Measurements from ENCODE around the gene HDLBP.
"Not testable (repeated sequence)": the region's sequence is repeated elsewhere in the genome, so short reads cannot be mapped to it uniquely, and the experiment has no call there.

The HDLBP gene

DNA sequence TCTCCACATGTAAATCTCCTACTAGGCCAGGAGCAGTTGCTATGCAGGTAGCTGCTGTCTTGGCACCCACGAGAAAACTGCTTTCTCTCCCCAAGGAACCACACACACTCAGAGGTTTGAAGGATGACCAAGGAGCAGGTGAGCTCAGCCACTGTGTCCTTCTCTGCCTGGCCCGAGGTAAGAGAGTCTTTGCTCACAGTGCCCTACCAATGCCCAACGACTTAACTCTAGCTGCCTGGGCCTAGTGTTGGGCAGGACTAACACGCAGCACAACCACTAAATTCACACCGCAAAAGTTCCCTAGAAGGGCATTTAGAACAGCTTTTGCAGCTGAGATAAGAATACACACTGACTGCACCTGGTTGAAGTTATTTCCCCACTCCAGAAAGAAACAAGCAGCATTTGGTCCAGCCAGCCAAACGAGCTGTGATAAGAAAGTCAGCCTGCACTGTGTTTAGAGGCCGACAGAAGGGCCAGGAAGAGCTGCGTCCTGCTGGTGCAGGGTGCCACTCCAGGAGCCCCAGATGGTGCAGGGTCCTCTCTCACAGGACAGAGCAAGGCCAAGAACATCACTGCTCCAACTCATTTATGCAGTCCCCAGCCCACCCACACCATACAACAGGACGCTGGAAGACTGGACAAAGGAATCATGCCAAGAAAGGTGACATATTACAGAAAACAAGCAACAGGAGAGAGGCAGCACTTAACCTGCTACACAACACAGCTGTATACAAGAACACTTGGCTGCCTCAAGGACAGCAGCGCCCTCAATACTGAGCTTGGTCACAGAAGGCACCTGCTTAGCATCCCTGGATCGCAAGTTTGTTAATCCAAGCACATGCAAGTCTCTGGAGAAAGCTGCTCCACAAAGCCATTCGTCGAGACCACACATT lies 12.5 kb downstream of the HDLBP start:
- DNase-seq (ENCODE audit: insufficient read length) (no peak), FAIRE-seq (no peak)
- TF ChIP-seq POLR2A (IDR thresholded peaks at IDR 0.05; ENCODE audit: low read depth, low read length): no peak
- TF ChIP-seq POLR2AphosphoS5 (IDR thresholded peaks at IDR 0.05; ENCODE audit: low read depth, low read length): no peak
- TF ChIP-seq TAF1 (IDR thresholded peaks at IDR 0.05; ENCODE audit: borderline replicate concordance, low read depth, low read length): no peak

DNA sequence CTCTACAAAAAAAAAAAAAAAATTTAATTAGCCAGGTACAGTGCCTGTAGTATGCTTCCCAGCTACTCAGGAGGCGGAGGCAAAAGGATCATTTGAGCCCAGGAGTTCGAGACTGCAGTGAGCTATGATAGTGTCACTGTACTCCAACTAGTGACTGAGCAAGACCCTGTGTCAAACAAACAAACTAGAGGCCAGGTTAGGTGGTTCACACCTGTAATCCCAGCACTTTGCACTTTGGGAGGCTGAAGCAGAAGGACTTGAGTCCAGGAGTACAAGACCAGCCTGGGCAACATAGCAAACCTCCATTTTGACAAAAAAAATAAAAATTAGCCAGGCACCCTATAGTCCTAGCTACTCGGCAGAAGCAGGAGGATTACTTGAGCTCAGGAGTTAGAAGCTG lies 13.4 kb downstream of the HDLBP start:
- no peak for TF ChIP-seq TAF1 (IDR thresholded peaks at IDR 0.05; ENCODE audit: borderline replicate concordance, low read depth, low read length)
- TF ChIP-seq POLR2A (IDR thresholded peaks at IDR 0.05; ENCODE audit: low read depth, low read length): no peak
- TF ChIP-seq POLR2AphosphoS5 (IDR thresholded peaks at IDR 0.05; ENCODE audit: low read depth, low read length): no peak
- no peak for DNase-seq (ENCODE audit: insufficient read length)
- FAIRE-seq: no peak

- TF ChIP-seq POLR2A (IDR thresholded peaks at IDR 0.05; ENCODE audit: low read depth, low read length) (no peak), TAF1 (IDR thresholded peaks at IDR 0.05; ENCODE audit: borderline replicate concordance, low read depth, low read length) (no peak), POLR2AphosphoS5 (IDR thresholded peaks at IDR 0.05; ENCODE audit: low read depth, low read length) (no peak)
- no peak for DNase-seq (ENCODE audit: insufficient read length)
- no peak for FAIRE-seq
These were observed 15.5 kb downstream of the HDLBP start for GRCh38 chr2:241300000-241300399.

- FAIRE-seq: no peak
These were observed 16.8 kb downstream of the HDLBP start for GRCh38 chr2:241298673-241299072.

DNA sequence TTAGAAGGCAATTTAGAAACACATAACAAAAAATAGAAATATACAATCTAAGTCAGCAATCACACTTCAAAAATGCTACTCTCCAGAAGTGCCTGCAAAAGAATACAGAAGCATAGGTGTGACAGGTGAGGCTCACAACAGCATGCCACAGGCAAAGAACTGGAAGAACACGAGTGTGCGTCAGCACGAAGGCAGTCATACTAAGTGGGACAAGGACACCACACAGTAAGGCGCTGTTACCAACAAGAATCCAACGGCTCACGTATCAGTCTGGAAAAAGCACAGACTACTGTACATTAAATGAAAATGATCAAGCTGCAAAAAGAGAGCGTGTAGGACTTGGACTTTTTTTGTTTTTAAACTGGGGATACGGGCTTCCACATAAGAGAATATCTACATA lies 18.7 kb downstream of the HDLBP start:
- TF ChIP-seq POLR2AphosphoS5 (IDR thresholded peaks at IDR 0.05; ENCODE audit: low read depth, low read length): no peak
- TF ChIP-seq TAF1 (IDR thresholded peaks at IDR 0.05; ENCODE audit: borderline replicate concordance, low read depth, low read length): no peak
- TF ChIP-seq POLR2A (IDR thresholded peaks at IDR 0.05; ENCODE audit: low read depth, low read length): no peak
- no peak for DNase-seq (ENCODE audit: insufficient read length)
- no peak for FAIRE-seq

More at GRCh38 chr2:241298673-241299072, 16.8 kb downstream of the HDLBP start:
- DNase-seq (ENCODE audit: insufficient read length): no peak
- TF ChIP-seq POLR2A (IDR thresholded peaks at IDR 0.05; ENCODE audit: low read depth, low read length) (no peak), POLR2AphosphoS5 (IDR thresholded peaks at IDR 0.05; ENCODE audit: low read depth, low read length) (no peak)

GRCh38 chr2:241295326-241296095 lies 20.0 kb downstream of the HDLBP start:
- no peak for FAIRE-seq
- no peak for TF ChIP-seq TAF1 (IDR thresholded peaks at IDR 0.05; ENCODE audit: borderline replicate concordance, low read depth, low read length)
- DNase-seq (ENCODE audit: insufficient read length): no peak

DNA sequence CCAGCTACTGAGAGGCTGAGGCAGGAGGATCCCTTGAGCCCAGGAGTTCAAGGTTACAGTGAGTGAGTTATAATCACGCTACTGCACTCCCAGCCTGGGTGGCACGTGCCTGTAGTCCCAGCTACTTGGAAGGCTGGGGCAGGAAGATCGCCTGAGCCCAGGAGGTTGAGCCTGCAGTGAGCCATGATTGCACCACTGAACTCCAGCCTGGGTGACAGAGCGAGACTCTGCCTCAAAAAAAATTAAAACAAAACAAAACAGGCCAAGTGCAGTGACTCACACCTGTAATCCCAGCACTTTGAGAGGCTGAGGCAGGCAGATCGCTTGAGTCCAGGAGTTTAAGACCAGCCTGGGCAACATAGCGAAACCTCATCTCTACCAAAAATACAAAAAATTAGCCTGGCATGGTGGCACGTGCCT lies 22.1 kb downstream of the HDLBP start:
- not testable (repeated sequence) for FAIRE-seq; DNase-seq (ENCODE audit: insufficient read length)

- FAIRE-seq: no peak
- DNase-seq (ENCODE audit: insufficient read length): no peak
- TF ChIP-seq POLR2AphosphoS5 (IDR thresholded peaks at IDR 0.05; ENCODE audit: low read depth, low read length): no peak
- no peak for TF ChIP-seq TAF1 (IDR thresholded peaks at IDR 0.05; ENCODE audit: borderline replicate concordance, low read depth, low read length)
- TF ChIP-seq POLR2A (IDR thresholded peaks at IDR 0.05; ENCODE audit: low read depth, low read length): no peak
These were observed 23.5 kb downstream of the HDLBP start for GRCh38 chr2:241291977-241292376.

DNA sequence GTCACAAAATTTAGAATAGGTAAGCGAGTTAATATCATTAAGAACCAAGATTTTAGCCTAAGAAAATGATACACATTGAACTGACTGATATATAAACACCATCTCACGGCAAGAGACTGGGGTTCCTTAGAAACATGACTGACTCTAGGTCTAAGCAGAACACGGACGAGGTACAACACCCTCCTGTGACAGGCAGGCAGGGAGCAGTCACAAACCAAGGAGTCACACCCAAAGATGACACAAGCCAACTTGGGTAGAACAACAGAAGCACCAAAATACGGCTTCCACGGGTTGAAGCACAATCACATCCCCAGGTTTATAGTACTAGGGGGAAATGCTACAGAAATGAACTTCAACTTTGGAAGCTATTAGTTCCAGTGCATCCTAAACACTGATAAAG lies 24.3 kb downstream of the HDLBP start:
- FAIRE-seq: no peak
- no peak for TF ChIP-seq POLR2A (IDR thresholded peaks at IDR 0.05; ENCODE audit: low read depth, low read length)
- TF ChIP-seq TAF1 (IDR thresholded peaks at IDR 0.05; ENCODE audit: borderline replicate concordance, low read depth, low read length): no peak
- no peak for TF ChIP-seq POLR2AphosphoS5 (IDR thresholded peaks at IDR 0.05; ENCODE audit: low read depth, low read length)
- no peak for DNase-seq (ENCODE audit: insufficient read length)

- FAIRE-seq: no peak
These were observed 25.9 kb downstream of the HDLBP start for GRCh38 chr2:241289597-241289996.

GRCh38 chr2:241289053-241289452 lies 26.4 kb downstream of the HDLBP start:
- no peak for FAIRE-seq
- no peak for DNase-seq (ENCODE audit: insufficient read length)
- TF ChIP-seq POLR2AphosphoS5 (IDR thresholded peaks at IDR 0.05; ENCODE audit: low read depth, low read length) (no peak), TAF1 (IDR thresholded peaks at IDR 0.05; ENCODE audit: borderline replicate concordance, low read depth, low read length) (no peak), POLR2A (IDR thresholded peaks at IDR 0.05; ENCODE audit: low read depth, low read length) (no peak)

More at GRCh38 chr2:241289597-241289996, 25.9 kb downstream of the HDLBP start:
- no peak for DNase-seq (ENCODE audit: insufficient read length)
- no peak for TF ChIP-seq TAF1 (IDR thresholded peaks at IDR 0.05; ENCODE audit: borderline replicate concordance, low read depth, low read length)
- no peak for TF ChIP-seq POLR2A (IDR thresholded peaks at IDR 0.05; ENCODE audit: low read depth, low read length)
- no peak for TF ChIP-seq POLR2AphosphoS5 (IDR thresholded peaks at IDR 0.05; ENCODE audit: low read depth, low read length)

DNA sequence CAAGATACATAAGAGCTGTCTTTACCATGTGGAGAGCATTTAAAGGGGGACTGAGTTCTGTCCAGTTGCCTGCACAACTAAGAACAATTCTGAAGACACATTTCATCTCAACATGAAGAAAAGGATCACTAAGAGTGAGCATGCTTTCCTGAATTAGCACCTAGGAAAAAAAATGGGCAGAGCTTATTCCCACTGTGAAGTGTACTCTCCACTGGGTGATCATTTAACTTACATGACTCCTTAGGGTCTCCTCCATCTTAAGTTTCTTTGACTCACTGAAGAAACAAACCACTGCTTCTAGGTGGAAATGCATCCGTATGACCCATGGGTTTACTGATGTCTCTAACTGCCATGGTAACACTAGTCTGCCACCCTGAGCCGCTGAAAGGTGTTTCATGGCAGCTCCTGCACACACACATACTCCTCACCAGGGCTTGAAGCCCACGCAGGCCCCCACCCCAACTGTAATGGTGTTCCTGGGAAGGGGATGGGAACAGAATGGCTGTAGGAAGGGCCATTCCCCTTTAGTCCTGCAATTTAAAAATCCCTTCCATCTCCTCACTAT lies 27.1 kb downstream of the HDLBP start:
- TF ChIP-seq TAF1 (IDR thresholded peaks at IDR 0.05; ENCODE audit: borderline replicate concordance, low read depth, low read length): no peak
- TF ChIP-seq POLR2A (IDR thresholded peaks at IDR 0.05; ENCODE audit: low read depth, low read length): no peak
- TF ChIP-seq POLR2AphosphoS5 (IDR thresholded peaks at IDR 0.05; ENCODE audit: low read depth, low read length): no peak
- FAIRE-seq (no peak), DNase-seq (ENCODE audit: insufficient read length) (no peak)

Measured in GM12892 (cell line).